Testis (tissue), 2 donors: ENCODE results near the gene PASD1.

Experiments used
- POLR2A ChIP-seq: fragments of 450-650 bp; IDR thresholded peaks from one replicate; pipeline ENCODE4 v1.6.1; 2017; ENCODE audit warnings: antibody characterized with exemption, mild to moderate bottlenecking, moderate library complexity
- TF ChIP-seq, protein P1 (sequence below), 3 experiments: fragments of 450-650 bp in 2 of 3; fragments of 200-600 bp in 1 of 3; sonication (generic) in 1 of 3; IDR thresholded peaks; one replicate each; pipeline ENCODE4 v1.5.1; 2016 to 2019; ENCODE audit warnings: antibody characterized with exemption in 3 of 3, mild to moderate bottlenecking in 2 of 3, moderate library complexity in 1 of 3

- TF ChIP-seq, protein P1, sequence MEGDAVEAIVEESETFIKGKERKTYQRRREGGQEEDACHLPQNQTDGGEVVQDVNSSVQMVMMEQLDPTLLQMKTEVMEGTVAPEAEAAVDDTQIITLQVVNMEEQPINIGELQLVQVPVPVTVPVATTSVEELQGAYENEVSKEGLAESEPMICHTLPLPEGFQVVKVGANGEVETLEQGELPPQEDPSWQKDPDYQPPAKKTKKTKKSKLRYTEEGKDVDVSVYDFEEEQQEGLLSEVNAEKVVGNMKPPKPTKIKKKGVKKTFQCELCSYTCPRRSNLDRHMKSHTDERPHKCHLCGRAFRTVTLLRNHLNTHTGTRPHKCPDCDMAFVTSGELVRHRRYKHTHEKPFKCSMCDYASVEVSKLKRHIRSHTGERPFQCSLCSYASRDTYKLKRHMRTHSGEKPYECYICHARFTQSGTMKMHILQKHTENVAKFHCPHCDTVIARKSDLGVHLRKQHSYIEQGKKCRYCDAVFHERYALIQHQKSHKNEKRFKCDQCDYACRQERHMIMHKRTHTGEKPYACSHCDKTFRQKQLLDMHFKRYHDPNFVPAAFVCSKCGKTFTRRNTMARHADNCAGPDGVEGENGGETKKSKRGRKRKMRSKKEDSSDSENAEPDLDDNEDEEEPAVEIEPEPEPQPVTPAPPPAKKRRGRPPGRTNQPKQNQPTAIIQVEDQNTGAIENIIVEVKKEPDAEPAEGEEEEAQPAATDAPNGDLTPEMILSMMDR (IDR thresholded peaks at IDR 0.05): no peak
- no peak for TF ChIP-seq POLR2A
These were observed 137.6 kb downstream of the PASD1 start for GRCh38 chrX:151701071-151701470.
